Fibroblast of mammary gland (primary cell): ENCODE data around the gene RASSF10.

ENCODE experiments used
- DNase-seq: peaks from one replicate; pipeline ENCODE4 v3.0.0-alpha.2; 2010; ENCODE audit warnings: low read depth
- H3K4me3 ChIP-seq: 2 replicates; pipeline ENCODE4 v1.5.1; 2011; ENCODE audit warnings: low read depth, mild to moderate bottlenecking, low read length, moderate library complexity; ENCODE audit not compliant: control insufficient read depth
- CTCF ChIP-seq: conservative IDR thresholded peaks from 2 replicates; pipeline ENCODE4 v1.5.1; 2011; ENCODE audit warnings: low read depth, low read length, inconsistent platforms; ENCODE audit not compliant: control insufficient read depth, insufficient read depth

RASSF10 gene

GRCh38 chr11:12966002-12966401 is 43.1 kb upstream of the RASSF10 start:
- no peak for TF ChIP-seq CTCF
- DNase-seq = no peak
- no peak overlapping the region for H3K4me3 ChIP-seq

GRCh38 chr11:12968101-12968500 is 41.0 kb upstream of the RASSF10 start:
- no peak overlapping the region for H3K4me3 ChIP-seq
- TF ChIP-seq CTCF = no peak
- DNase-seq = no peak

- no peak overlapping the region for H3K4me3 ChIP-seq
- no peak for TF ChIP-seq CTCF
- no peak for DNase-seq
Observed at GRCh38 chr11:12968826-12969225, 40.3 kb upstream of the RASSF10 start.

- DNase-seq = no peak
- TF ChIP-seq CTCF = no peak
- H3K4me3 ChIP-seq = no peak overlapping the region
Observed at GRCh38 chr11:12971955-12972354, 37.2 kb upstream of the RASSF10 start.

- H3K4me3 ChIP-seq = no peak overlapping the region
- no peak for TF ChIP-seq CTCF
- no peak for DNase-seq
Observed at GRCh38 chr11:12973528-12974181, 35.5 kb upstream of the RASSF10 start.

GRCh38 chr11:12975195-12975594 is 33.9 kb upstream of the RASSF10 start:
- no peak overlapping the region for H3K4me3 ChIP-seq
- TF ChIP-seq CTCF = no peak
- no peak for DNase-seq

- DNase-seq = no peak
- no peak overlapping the region for H3K4me3 ChIP-seq
- no peak for TF ChIP-seq CTCF
Observed at GRCh38 chr11:12979928-12980689, 29.0 kb upstream of the RASSF10 start.
